Body of pancreas (tissue), 4 donors: ENCODE measurements around the gene PRDM8. TPM values are rescaled to one million over a fixed set of nuclear protein-coding genes. Genes with fewer than 3 reads are reported as not detected.

ENCODE experiments used
- ATAC-seq: fragments of 150-250 bp; one replicate; pipeline ENCODE4 v1.9.1; 2016
- DNase-seq, 4 donors: peaks; one replicate each; pipeline ENCODE4 v3.0.0-alpha.2; 2019
- H3K27ac ChIP-seq, 4 donors: fragments of 200-600 bp; sonication (generic); 1 replicate in 3 of 4; 2 replicates in 1 of 4; pipeline versions ENCODE4 v1.5.1 to v1.6.1; 2016 to 2019; ENCODE audit warnings: mild to moderate bottlenecking in 1 of 4, mixed read lengths in 1 of 4, moderate library complexity in 1 of 4
- H3K27me3 ChIP-seq, 2 donors: fragments of 200-600 bp; sonication (generic); one replicate each; pipeline ENCODE4 v1.6.0; 2016; ENCODE audit warnings: mild to moderate bottlenecking in 1 of 2
- H3K36me3 ChIP-seq, 2 donors: fragments of 200-600 bp; sonication (generic); replicated peaks in 1 of 2; 2 replicates each; pipeline ENCODE4 v1.5.1; 2016; ENCODE audit warnings: low read depth in 2 of 2; ENCODE audit not compliant: insufficient read depth in 1 of 2
- H3K4me1 ChIP-seq: fragments of 200-600 bp; sonication (generic); one replicate; pipeline ENCODE4 v1.6.0; 2016
- H3K4me3 ChIP-seq, 2 donors: fragments of 200-600 bp; sonication (generic); 1 replicate in 1 of 2; 2 replicates in 1 of 2; pipeline ENCODE4 v1.5.1; 2016 to 2019
- H3K9me3 ChIP-seq, 3 donors: fragments of 200-600 bp; sonication (generic); 1 replicate in 2 of 3; 2 replicates in 1 of 3; pipeline ENCODE4 v1.5.1; 2016
- CTCF ChIP-seq, 7 experiments: fragments of 450-650 bp in 4 of 7; fragments of 200-600 bp in 3 of 7; sonication (generic) in 3 of 7; IDR thresholded peaks; one replicate each; pipeline ENCODE4 v1.5.1; 2016 to 2019; ENCODE audit warnings: antibody characterized with exemption in 7 of 7
- POLR2A ChIP-seq, 3 donors: fragments of 450-650 bp; IDR thresholded peaks; one replicate each; pipeline ENCODE4 v1.6.1; 2016; ENCODE audit warnings: antibody characterized with exemption in 3 of 3, mild to moderate bottlenecking in 2 of 3
- WGBS, 2 donors: methylation state at CpG; one replicate each; pipeline ENCODE4 v1.1.5; 2017; 5-methylcytosine and 5-hydroxymethylcytosine counted together
- intact Hi-C: fragments of 100-400 bp; cut with DNase I; formaldehyde crosslinking; loops from one replicate; pipeline ENCODE4 v1.15.1; 2023
- total RNA-seq, 2 donors: library from RNA; depleted of rRNA; stranded (reverse); fragments of >200 nt; gene quantifications; one replicate each; pipeline ENCODE4 v1.1.0, GENCODE V29; 2016

Gene PRDM8
- total RNA-seq, 2 donors from 2014 or later = 2.6 to 5.9 TPM

GRCh38 chr4:80184825-80185756, 12.2 kb upstream of the PRDM8 start:
- DNase-seq = no peak
- 4 to 8% methylated on average over 42 of the region's 42 CpGs for WGBS, 2 donors
- H3K9me3 ChIP-seq = no peaks in the 10 kb centered on the region
- H3K27ac ChIP-seq = no peak overlapping the region
- peaks cover 33% of the 10 kb centered on the region for H3K4me1 ChIP-seq
- no peak for TF ChIP-seq POLR2A (IDR thresholded peaks at IDR 0.05)
- TF ChIP-seq CTCF (IDR thresholded peaks at IDR 0.05) = no peak
- intact Hi-C loops = no loop called here
- H3K4me3 ChIP-seq = no peak overlapping the region
- peaks cover 0 to 36% of the 10 kb centered on the region in 2 donors for H3K27me3 ChIP-seq
- H3K36me3 ChIP-seq = no peaks in the 10 kb centered on the region
- no peak for ATAC-seq

DNA sequence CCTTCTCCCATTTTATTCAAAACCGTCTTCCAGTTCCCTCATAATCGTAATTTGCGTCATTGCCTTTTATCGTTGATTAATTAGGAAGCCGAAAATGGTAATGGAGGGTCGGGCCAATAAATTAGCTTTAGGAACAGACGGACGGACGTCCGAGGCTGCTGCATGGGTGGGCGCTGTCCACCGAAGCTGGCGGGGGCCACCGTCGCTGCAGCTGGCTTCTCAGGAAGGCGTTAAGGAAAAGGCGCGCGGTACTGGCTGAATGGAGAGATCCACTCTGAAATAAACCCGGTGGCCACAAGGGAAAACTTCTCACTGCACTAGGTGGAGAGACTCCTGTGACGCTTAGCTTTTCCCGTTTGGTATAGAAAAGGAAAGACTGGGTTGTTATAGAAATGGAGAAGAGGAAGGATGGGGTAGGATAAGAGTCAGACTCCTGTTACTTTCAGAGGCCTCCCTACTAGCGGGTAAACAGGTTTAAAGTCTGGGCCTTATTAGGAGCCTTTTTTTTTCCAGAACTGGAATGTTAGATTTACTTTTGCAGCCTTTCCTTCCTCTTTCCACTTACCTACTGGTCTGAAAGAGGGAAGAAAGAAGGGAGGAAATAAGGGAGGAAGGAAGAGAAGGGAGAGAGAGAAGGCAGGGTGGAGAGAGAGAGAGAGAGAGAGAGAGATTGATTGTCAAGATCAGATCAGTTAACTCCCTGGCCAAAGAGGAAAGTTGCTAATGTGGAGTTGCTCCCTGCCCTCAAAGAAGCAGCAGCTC, 11.3 kb upstream of the PRDM8 start:
- H3K36me3 ChIP-seq = no peaks in the 10 kb centered on the region
- ATAC-seq (no peak), DNase-seq (no peak)
- peaks cover 35% of the 10 kb centered on the region for H3K4me1 ChIP-seq
- no peaks in the 10 kb centered on the region for H3K9me3 ChIP-seq
- no peak overlapping the region for H3K27ac ChIP-seq
- WGBS, 2 donors = 15 to 18% methylated on average over 23 of the region's 23 CpGs
- H3K4me3 ChIP-seq = no peak overlapping the region
- intact Hi-C loops = no loop called here
- TF ChIP-seq POLR2A (IDR thresholded peaks at IDR 0.05) (no peak), CTCF (IDR thresholded peaks at IDR 0.05) (no peak)
- H3K27me3 ChIP-seq = peaks cover 0 to 36% of the 10 kb centered on the region in 2 donors

DNA sequence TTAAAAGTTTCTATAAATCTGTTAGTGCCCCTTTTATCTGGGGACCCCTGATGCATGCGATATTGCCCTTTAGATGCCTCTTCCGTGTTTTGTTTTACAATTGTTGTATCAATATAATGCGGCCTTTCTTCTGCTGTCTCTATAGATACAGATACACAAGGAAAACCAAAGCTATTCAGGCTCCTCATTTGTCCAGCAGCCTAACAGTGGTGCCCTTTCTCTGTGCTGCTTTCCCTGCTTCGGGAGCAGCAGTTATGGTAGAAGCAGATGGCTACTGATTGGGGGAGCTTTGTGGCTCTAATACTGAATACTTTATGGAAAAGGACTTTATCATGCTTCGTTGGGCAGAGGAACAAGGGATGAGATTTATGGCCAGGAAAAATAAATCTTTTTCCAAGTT, 10.6 kb upstream of the PRDM8 start:
- Histone ChIP-seq H3K27me3 (peaks cover 0 to 36% of the 10 kb centered on the region in 2 donors), H3K27ac (no peak overlapping the region), H3K36me3 (no peaks in the 10 kb centered on the region), H3K9me3 (no peaks in the 10 kb centered on the region), H3K4me1 (peaks cover 35% of the 10 kb centered on the region), H3K4me3 (no peak overlapping the region)
- TF ChIP-seq CTCF (IDR thresholded peaks at IDR 0.05) (no peak), POLR2A (IDR thresholded peaks at IDR 0.05) (no peak)
- intact Hi-C loops = no loop called here
- no peak for ATAC-seq
- 34 to 43% methylated on average over 5 of the region's 5 CpGs for WGBS, 2 donors
- DNase-seq = no peak

GRCh38 chr4:80187677-80188076, 9.6 kb upstream of the PRDM8 start:
- Histone ChIP-seq H3K9me3 (no peaks in the 10 kb centered on the region), H3K27ac (no peak overlapping the region), H3K27me3 (peaks cover 0 to 36% of the 10 kb centered on the region in 2 donors), H3K4me1 (peaks cover 35% of the 10 kb centered on the region), H3K4me3 (no peak overlapping the region), H3K36me3 (no peaks in the 10 kb centered on the region)
- no peak for ATAC-seq
- TF ChIP-seq POLR2A (IDR thresholded peaks at IDR 0.05) (no peak), CTCF (IDR thresholded peaks at IDR 0.05) (no peak)
- no peak for DNase-seq
- 54 to 64% methylated on average over 4 of the region's 4 CpGs for WGBS, 2 donors
- intact Hi-C loops = no loop called here
